ENCODE data around the gene USP12.
"Not testable (repeated sequence)": the region's sequence is repeated elsewhere in the genome, so short reads cannot be mapped to it uniquely, and the experiment has no call there.

Gene USP12, protein sequence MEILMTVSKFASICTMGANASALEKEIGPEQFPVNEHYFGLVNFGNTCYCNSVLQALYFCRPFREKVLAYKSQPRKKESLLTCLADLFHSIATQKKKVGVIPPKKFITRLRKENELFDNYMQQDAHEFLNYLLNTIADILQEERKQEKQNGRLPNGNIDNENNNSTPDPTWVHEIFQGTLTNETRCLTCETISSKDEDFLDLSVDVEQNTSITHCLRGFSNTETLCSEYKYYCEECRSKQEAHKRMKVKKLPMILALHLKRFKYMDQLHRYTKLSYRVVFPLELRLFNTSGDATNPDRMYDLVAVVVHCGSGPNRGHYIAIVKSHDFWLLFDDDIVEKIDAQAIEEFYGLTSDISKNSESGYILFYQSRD

DNA sequence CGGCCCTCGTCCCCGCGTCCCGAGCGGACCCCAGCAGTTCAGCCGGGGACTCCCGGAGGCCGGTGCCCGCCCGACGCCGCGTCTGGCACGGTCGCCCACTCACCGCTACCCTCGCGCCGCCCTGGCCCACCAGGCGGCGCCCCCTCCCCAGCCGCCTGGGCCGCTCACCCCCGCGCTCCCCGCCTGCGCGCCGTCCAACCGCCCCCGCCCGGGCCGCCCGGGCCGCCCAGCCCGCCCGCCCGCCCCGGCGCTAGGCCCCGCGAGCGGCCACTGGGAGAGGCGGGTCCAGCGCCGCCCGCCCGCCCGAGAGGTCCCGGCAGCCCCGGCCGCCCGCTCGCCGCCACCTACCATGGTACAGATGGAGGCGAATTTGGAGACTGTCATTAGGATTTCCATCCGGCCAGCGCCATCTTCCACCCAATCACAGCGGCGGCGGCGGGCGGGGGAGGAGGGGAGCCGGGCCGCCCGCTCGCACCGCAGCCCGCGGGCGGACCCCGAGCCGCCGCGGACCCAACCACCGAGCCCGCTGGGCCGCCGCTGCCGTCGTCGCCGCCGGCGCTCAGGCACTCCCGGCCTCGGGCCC is at the start of gene USP12:
USP12 (minus strand) TSS at position 568 of the 583 bp plus-strand sequence; CDS start at position 396, 172 bp downstream.
- DNase-seq: peak; percentile 58

DNA sequence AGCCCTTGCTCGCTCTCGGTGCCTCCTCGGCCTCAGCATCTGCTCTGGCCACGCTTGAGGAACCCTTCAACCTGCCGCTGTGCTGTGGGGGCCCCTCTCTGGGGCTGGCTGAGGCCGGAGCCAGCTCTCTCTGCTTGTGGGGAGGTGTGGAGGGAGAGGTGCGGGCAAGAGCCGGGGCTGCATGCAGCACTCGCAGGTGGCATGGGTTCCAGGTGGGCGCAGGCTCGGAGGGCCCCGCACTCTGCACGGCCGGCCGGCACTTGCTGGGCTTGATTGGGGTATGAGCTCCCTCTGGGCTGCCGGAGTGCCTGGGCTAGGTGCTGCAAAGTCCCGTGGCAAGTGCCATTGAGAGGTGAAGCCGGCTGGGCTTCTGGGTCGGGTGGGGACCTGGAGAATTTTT is 48.0 kb upstream of the USP12 start:
- DNase-seq: no peak

DNA sequence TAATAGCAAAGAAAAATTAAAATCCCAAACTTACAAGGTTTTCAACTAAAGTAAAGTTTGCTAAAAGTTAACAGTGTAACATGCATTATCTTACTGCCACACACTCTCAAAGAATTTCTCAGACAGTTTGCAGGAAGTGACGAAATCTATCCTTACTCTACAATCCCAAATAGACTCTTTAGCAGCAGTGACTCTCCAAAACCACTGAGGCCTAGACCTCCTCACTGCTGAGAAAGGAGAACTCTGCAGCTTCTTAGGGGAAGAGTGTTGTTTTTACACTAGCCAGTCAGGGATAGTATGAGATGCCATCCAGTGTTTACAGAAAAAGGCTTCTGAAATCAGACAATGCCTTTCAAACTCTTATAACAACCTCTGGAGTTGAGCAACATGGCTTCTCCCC is 47.2 kb upstream of the USP12 start:
- DNase-seq: not testable (repeated sequence)

DNA sequence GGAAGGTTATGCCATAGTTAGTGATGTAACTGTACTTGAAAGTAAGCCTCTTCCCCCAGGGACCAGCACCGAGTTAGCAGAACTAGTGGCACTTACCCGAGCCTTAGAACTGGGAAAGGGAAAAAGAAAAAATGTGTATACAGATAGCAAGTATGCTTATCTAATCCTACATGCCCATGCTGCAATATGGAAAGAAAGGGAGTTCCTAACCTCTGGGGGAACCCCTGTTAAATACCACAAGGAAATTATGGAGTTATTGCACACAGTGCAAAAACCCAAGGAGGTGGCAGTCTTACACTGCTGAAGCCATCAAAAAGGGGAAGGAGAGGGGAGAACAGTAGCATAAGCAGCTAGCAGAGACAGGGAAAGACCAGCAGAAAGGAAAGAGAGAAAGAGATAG is 46.2 kb upstream of the USP12 start:
- DNase-seq: not testable (repeated sequence)

DNA sequence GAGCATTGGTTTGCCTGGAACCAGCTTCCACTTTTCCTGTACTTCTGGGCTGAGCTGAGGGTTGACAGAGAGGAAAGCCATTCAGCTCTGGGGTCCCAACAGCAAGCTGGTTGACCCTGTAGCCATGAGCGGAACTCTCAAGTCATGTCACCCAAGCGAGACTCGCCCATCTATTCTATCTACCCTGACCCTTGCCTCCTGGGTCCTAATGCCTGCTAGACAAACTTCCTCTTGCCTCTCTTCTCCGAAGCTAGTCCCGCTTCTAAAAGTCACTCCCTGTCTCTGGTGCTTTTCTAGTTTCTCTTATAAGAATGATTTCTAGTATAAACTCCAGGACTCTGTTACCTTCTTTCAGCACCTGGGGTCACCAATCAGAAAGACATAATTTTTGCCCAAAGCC is 41.8 kb upstream of the USP12 start:
- DNase-seq: not testable (repeated sequence)

DNA sequence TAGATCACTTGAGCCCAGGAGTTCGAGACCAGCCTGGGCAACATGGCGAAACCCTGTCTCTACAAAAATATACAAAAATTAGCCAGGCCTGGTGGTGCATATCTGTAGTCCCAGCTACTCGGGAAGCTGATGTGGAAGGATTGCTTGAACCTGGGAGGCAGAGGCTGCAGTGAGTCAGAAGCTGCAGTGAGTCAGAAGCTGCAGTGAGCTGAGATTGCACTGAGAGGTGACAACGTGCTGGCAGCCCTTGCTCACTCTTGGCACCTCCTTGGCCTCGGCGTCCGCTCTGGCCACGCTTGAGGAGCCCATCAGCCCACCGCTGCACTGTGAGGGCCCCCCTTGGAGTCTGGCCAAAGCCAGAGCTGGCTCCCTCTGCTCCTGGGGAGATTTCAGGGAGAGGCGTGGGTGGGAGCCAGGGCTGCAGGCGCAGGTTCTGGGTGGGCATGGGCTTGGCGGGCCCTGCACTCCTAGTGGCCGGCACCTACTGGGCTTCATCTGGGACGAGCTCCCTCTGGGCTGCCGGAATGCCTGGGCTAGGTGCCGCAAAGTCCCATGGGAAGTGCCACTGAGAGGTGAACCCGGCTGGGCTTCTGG is 40.3 kb upstream of the USP12 start:
- DNase-seq: no peak

DNA sequence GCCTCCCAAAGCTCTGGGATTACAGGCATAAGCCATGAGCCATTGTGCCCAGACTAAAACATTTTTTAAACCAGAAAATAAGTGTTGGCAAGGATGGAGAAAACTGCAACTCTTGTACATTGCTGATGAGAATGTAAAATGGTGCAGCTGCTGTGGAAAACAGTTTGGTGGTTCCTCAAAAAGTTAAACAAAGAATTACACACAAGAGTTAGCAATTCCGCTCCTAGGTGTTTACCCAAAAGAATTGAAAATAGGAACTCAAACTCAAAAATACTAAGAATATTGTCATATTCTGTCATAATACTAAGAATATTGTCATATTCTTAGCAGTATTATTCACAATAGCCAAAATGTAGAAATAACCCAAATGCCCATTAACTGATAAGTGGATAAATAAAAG is 39.7 kb upstream of the USP12 start:
- no peak for DNase-seq

DNA sequence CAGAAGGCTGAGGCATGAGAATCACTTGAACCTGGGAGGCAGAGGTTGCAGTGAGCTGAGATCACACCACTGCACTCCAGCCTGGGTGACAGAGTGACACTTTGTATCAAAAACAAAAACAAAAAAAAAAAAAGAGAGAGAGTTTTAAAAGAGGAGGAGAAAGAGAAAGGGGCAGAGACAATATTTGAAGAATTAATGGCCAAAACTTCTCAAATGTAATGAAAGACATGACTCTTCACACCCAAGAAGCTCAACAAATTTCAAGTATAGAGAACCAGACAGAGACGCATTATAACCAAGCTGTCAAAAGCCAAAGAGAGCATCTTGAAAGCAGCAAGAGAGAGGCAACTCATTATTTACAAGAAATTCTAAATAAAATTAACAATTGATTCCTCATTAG is 36.9 kb upstream of the USP12 start:
- DNase-seq: no peak

DNA sequence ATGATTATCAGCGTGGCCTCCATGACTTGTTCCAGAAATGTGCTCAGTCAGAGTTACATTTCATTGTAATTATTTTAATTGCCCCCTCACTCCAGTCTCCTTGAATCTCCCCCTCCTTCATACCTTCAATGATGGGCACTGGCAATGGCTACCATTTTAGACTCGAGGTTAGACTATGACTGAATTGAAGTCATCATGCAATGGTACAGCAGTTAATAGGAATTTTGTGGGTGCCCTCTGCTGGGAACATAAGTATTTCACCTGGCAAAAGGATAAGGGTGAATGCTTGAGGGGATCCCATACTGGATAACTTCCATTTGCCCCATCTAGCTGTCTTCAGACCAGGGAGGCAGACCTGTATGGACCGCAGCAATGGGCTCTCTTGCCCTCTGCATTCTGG is 32.2 kb upstream of the USP12 start:
- DNase-seq: no peak

DNA sequence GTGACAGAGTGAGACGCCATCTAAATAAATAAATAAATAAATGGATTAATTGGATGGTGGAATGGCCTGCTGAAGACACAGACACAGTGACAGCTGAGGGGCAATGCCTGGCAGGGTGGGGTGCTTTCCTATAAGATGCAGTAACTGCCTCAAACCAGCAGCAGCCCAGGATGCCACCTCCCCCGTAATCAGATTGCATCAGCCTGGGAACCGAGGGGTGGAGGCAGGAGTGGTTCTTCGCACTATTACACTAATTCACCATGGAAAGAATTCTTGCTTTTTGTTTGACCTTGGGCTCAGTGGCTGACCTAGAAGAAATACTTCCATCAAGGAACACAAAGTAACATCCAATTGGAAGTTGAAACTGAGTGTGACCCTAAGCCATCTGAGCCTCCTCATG is 31.6 kb upstream of the USP12 start:
- no peak for DNase-seq

DNA sequence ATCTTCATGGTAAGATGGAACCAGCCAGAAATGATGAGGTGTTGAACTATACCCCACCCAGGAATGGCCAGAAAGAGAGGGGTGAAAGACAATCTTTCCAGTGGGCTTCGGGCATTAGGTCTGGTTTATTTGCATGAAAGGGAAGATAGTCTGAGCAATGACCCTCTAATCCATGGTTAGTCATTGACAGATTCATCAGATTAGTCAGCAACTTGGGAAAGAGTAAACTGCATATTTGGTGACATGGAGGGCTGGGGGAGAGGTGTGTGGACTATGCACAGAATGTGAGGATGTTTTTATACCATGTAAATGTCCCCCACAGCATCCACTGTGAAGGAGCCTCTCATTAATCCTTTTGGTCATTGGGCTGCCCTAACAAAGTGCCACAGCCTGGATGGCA is 30.1 kb upstream of the USP12 start:
- DNase-seq: no peak

DNA sequence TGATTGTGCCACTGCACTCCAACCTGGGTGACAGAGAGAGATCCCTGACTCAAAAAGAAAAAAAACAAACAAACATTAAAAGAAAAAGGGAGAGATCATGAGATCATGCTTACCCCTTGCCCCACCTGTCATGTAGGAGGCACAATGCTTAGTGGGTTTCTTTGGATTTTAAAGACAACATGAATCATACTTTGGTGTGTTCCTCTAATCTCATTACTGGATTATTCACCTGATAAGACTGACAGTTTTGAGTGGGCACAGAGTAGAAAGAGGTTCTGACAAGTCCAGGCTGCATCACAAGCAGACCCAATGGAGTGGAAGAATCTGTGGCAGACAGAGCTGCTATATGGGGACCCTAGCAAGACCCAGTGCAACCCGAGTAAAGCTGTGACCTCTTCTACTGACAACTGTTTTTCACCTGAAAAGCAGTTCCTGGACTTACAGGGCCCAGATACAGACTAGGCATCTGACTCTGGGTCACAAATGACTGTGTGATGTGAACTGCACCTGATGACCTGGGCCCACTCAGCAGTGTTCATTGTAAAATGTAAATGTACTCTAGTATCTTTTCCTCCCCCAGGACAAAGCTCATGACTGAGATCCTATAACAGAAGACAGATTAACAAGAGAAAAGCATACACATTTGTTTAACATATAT is 28.9 kb upstream of the USP12 start:
- DNase-seq: no peak

DNA sequence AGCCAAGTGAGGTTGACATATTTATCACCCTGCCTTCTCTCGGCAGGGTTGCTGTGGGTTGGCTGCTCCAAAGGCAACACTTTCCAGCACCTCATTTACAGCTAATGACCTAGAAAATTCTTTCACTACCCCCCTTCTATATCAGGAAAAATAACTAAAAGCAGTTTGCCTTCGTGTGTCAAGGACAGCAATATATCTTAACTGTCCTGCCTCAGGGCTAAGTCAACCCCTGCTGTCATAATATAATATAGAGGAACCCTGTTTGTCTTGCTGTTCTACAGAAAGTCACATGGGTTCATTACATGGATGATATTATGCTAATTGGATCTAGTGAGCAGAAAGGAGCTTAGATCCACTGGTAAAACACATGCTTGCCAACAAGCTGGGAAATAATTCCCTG is 28.1 kb upstream of the USP12 start:
- DNase-seq: no peak

DNA sequence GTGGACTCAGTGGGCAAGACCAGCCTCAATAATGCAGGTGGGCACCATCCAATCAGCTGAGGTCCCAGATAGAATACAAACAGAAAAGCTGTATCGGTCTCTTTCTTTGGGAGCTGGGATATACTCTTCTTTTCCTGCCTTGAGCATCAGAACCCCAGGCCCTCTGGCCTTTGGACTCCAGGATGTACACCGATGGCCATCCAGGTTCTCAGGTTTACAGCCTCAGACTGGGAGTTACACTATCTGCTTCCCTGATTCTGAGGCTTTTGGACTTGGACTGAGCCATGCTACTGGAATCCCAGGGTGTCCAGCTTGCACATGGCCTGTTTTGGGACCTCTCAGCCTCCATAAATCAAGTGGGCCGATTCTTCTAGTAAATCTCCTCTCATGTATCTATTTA is 27.6 kb upstream of the USP12 start:
- DNase-seq: no peak

DNA sequence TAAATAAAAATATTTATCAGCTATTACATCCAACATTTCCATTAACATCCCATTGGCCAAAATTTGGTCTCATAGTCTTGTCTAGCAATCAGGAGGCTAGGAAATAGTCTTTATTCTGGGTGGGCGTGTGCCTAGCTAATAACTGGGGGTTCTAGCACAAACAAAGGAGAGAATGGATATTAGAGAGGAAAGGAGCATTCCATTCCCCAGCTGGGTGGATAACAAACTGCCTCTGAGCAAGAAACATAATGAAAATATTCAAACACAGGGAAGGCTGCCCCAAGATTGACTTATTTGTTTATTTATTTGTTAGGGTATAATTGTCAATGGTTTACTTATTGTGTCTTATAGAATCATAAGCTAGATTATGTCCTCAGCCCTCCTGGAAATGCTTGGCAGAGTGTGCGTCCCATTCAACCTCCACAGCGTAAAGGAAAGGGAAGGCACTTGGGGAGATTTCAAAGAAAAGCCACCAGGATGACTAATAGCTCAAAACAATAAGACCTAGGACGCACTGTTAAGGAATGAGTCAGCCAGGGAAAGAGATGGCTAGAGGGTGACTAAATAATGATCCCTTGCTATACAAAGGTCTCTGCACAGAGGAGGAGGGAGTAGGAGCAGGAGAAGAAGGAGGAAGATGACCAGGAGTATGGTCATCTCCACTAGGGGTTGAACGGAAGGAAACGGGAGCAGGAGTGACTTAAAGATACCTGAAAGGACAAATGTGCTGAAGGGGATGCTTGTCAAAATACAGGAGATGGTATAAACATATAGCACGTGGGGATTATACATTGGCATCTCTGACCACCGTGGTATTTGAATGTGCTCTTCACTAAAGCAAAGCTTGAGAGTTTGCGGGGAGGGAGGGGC is 23.5 kb upstream of the USP12 start:
- DNase-seq: no peak

DNA sequence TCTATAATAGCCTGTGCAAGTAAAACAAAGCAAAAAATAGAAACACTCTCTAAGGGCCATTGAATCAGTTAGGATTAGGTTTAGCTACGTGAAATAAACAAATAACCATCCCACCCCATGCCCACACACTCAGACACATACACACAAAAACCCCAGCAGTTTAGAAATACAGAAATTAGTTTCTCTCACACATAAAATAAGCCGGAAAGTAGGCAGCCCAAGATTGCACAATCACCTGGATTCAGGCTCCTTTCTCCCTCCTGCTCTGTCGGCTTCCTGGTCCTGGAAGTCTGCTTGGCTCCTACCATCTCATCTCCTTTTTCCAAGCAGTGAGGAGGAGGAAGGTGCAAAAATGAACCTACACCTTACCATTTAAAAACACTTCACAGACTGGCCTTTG is 22.6 kb upstream of the USP12 start:
- no peak for DNase-seq

DNA sequence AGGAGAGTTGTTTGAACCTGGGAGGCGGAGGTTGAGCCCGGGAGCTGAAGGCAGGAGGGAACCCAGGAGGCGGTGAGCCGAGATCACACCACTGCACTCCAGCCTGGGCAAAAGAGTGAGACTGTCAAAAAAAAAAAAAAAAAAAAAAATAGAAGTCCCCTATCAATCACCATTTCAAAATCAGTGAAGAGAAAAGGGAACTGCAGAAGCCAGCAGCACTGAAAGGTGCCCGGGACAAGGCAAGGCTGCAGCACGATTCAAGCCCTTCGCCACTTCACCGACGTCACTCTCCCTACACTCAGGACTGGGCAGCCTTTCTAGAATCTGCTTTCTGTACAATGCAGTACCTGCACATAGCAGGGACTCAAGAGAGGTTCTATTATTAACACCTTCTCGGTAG is 21.9 kb upstream of the USP12 start:
- no peak for DNase-seq

DNA sequence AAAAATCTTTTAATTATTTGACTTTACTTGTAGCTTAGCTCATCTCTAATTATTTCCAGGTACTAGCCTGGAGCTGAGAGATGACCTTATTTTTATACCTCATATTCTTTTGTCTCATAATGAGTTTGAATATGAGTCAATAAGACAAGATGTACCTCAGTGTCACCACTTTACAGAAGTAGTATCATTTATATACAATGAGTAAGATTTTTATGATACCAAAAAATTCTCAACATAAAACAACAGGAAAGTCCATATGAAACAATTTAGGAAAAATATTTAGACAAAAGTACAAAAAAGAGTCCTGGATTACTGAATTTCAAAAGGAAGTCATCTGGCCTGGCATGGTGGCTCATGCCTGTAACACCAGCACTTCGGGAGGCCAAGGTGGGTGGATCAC is 21.4 kb upstream of the USP12 start:
- no peak for DNase-seq

DNA sequence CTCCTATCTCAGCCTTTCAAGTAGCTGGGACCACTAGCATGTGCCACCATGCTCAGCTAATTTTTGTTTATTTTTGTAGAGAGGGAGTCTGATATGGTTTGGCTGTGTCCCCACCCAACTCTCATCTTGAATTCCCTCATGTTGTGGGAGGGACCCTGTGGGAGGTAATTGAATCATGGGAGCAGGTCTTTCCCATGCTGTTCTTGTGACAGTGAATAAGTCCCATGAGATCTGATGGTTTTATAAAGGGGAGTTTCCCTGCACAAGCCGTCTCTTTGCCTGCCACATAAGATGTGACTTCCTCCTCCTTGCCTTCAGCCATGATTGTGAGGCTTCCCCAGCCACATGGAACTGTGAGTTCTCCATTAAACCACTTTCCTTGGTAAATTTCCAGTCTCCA is 20.8 kb upstream of the USP12 start:
- not testable (repeated sequence) for DNase-seq

DNA sequence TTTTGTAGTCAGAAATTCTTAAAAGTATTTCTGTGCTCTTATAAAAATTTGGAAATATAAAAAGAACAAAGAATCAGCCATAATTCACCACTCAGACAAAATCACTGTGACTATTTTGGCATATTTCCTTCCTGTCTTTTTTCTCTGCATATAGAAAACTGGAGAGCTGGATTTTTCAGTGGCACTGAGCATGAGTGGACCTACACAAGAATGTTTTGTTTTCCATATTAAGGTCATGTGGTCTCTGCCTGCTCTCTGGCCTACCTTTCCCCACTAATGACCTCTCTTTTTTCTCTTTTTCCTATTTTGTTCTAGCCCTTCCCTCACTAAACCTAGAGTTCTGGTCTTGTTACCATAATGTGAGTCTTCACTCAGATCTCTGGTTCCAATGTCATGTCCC is 17.6 kb upstream of the USP12 start:
- no peak for DNase-seq

DNA sequence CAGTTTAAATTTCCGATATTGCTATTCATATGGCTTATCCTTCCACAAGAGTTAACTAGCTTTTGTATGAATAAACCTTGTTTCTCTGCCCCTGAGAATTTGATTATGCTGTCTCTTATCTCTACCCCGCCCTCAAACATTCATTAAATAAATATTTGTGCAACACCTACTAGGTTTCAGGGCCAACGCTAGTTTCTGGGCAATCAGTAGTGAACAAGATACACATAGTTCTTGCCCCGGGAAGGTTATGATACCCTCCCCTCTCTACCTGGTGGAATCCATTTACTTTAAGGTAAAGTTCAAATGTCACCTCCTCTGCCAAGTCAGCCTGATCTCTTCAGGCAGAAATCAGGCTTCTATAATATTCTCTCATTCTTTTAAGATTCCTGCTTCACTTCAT is 16.6 kb upstream of the USP12 start:
- DNase-seq: no peak

DNA sequence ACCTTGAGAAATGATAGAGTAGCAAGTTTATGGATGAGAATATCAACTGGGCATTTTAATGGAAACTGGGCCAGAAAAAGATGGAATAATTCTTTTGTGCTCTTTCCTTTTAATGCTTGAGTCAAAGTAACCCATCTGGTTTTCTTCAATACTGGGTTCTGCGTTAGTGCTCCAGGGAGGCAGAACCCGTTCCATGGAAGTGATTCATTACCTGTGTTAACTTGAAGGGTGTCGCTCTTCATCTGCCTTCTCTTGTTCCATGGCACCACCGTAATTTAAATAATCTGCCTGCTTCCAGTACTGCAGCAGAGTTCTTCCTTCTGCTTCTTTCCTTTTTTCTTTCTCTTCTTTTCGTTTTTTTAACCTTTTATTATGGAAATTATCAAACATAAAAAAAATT is 14.7 kb upstream of the USP12 start:
- no peak for DNase-seq

DNA sequence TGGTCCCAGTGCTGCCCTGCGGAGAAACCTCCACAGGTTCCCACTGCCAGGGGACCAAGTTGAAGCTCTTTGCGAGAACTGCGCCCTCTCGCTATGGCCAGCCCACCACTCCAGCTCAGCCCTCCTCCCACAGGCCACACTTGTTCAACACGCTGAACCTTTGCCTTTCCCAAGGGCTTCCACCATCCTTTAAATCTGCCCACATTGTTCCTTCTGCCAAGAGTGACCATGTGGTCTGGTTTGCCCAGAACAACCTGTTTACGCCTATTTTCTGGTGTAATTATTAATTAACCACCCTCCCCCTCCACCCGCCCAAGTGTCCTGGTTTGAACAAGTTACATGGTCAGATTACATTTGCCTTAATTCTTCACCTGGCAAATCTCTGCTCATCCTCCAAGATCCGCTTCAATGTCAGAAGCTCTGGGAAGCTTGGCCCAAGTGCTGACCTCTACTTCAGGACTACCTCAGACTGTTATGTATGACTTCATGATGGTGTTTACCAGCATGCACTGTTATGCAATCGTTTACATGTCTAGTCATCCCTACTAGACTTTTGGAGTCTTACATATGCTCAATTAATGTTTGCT is 12.0 kb upstream of the USP12 start:
- no peak for DNase-seq

Measured in stimulated activated naive CD4-positive, alpha-beta T cell treated with Interleukin-2 at 50 U/mL for 16 hours (primary cell).